H9 (cell line): ENCODE measurements around the gene MTMR4. TPM values are rescaled to one million over a fixed set of nuclear protein-coding genes. Genes with fewer than 3 reads are reported as not detected.

Source experiments
- DNase-seq: peaks from one replicate; pipeline ENCODE4 v3.0.0-alpha.2; 2017
- H2AFZ ChIP-seq: one replicate; pipeline ENCODE4 v1.6.1; 2013; ENCODE audit warnings: mild to moderate bottlenecking, low read length, control low read depth, moderate library complexity
- H2AK5ac ChIP-seq: 2 replicates; pipeline ENCODE4 v1.6.1; 2013; ENCODE audit warnings: low read length, control low read depth, mixed read lengths; ENCODE audit not compliant: insufficient read length
- H2BK120ac ChIP-seq: one replicate; pipeline ENCODE4 v1.6.1; 2013; ENCODE audit warnings: low read depth, mild to moderate bottlenecking, low read length, control low read depth, inconsistent platforms; ENCODE audit not compliant: poor library complexity, severe bottlenecking
- H2BK12ac ChIP-seq: 2 replicates; pipeline ENCODE4 v1.6.1; 2013; ENCODE audit warnings: low read length, control low read depth, mixed read lengths, low read depth; ENCODE audit not compliant: insufficient read length
- H2BK15ac ChIP-seq: 2 replicates; pipeline ENCODE4 v1.6.1; 2013; ENCODE audit warnings: low read depth, low read length, control low read depth
- H2BK20ac ChIP-seq: one replicate; pipeline ENCODE4 v1.6.1; 2013; ENCODE audit warnings: low read depth, mild to moderate bottlenecking, low read length, control low read depth, inconsistent platforms; ENCODE audit not compliant: poor library complexity, severe bottlenecking
- H2BK5ac ChIP-seq: 2 replicates; pipeline ENCODE4 v1.6.1; 2013; ENCODE audit warnings: low read length, control low read depth, mixed read lengths; ENCODE audit not compliant: insufficient read length
- H3K14ac ChIP-seq: 2 replicates; pipeline ENCODE4 v1.6.1; 2013; ENCODE audit warnings: low read length, control low read depth; ENCODE audit not compliant: insufficient read depth
- H3K18ac ChIP-seq: 2 replicates; pipeline ENCODE4 v1.6.1; 2013; ENCODE audit warnings: low read depth, mild to moderate bottlenecking, mixed read lengths, low read length, control low read depth; ENCODE audit not compliant: insufficient read length
- H3K23ac ChIP-seq: 2 replicates; pipeline ENCODE4 v1.6.1; 2013; ENCODE audit warnings: low read length, control low read depth, mixed read lengths, low read depth; ENCODE audit not compliant: insufficient read length
- H3K23me2 ChIP-seq: 2 replicates; pipeline ENCODE4 v1.6.1; 2013; ENCODE audit warnings: low read depth, mild to moderate bottlenecking, mixed read lengths, low read length, control low read depth; ENCODE audit not compliant: insufficient read length, poor library complexity, severe bottlenecking
- H3K27ac ChIP-seq: 2 replicates; pipeline ENCODE4 v1.5.1; 2013; ENCODE audit warnings: low read length, control low read depth, mixed read lengths, low read depth; ENCODE audit not compliant: insufficient read length
- H3K27me3 ChIP-seq: 2 replicates; pipeline ENCODE4 v1.6.1; 2013; ENCODE audit warnings: low read length, control low read depth, inconsistent platforms; ENCODE audit not compliant: insufficient read depth
- H3K4ac ChIP-seq: 2 replicates; pipeline ENCODE4 v1.6.1; 2013; ENCODE audit warnings: low read depth, mild to moderate bottlenecking, control low read depth, inconsistent platforms, low read length, moderate library complexity
- H3K4me1 ChIP-seq: 2 replicates; pipeline ENCODE4 v1.6.1; 2013; ENCODE audit warnings: low read length, control low read depth, inconsistent platforms; ENCODE audit not compliant: insufficient read depth
- H3K4me2 ChIP-seq: 2 replicates; pipeline ENCODE4 v1.6.1; 2013; ENCODE audit warnings: low read length, control low read depth, mixed read lengths; ENCODE audit not compliant: insufficient read length, insufficient read depth
- H3K56ac ChIP-seq: 2 replicates; pipeline ENCODE4 v1.6.1; 2013; ENCODE audit warnings: low read depth, mild to moderate bottlenecking, mixed read lengths, low read length, control low read depth; ENCODE audit not compliant: insufficient read length
- H3K79me1 ChIP-seq: 2 replicates; pipeline ENCODE4 v1.6.1; 2013; ENCODE audit warnings: low read depth, mild to moderate bottlenecking, moderate library complexity, low read length, control low read depth, inconsistent platforms; ENCODE audit not compliant: insufficient read depth, poor library complexity, severe bottlenecking
- H3K79me2 ChIP-seq: 2 replicates; pipeline ENCODE4 v1.6.1; 2013; ENCODE audit warnings: low read length, control low read depth, inconsistent platforms; ENCODE audit not compliant: insufficient read depth
- H3K9ac ChIP-seq: 2 replicates; pipeline ENCODE4 v1.6.1; 2013; ENCODE audit warnings: low read length, control low read depth, mixed read lengths; ENCODE audit not compliant: insufficient read length; ENCODE audit errors: extremely low read depth
- H3K9me3 ChIP-seq: one replicate; pipeline ENCODE4 v1.6.1; 2013; ENCODE audit warnings: low read depth, low read length, inconsistent platforms; ENCODE audit not compliant: control insufficient read depth
- H3T11ph ChIP-seq: one replicate; pipeline ENCODE4 v1.6.1; 2013; ENCODE audit warnings: mild to moderate bottlenecking, low read length, control low read depth, inconsistent platforms
- H4K20me1 ChIP-seq: one replicate; pipeline ENCODE4 v1.6.1; 2013; ENCODE audit not compliant: control insufficient read depth, insufficient read length, insufficient read depth
- H4K5ac ChIP-seq: 2 replicates; pipeline ENCODE4 v1.6.1; 2013; ENCODE audit warnings: low read depth, mild to moderate bottlenecking, mixed read lengths, low read length, control low read depth; ENCODE audit not compliant: insufficient read length
- H4K8ac ChIP-seq: replicated peaks from 2 replicates; pipeline ENCODE4 v1.6.1; 2013; ENCODE audit warnings: low read length, control low read depth, mixed read lengths, low read depth; ENCODE audit not compliant: insufficient read length
- H4K91ac ChIP-seq: 2 replicates; pipeline ENCODE4 v1.6.1; 2013; ENCODE audit warnings: low read depth, mild to moderate bottlenecking, moderate library complexity, mixed read lengths, low read length, control low read depth; ENCODE audit not compliant: insufficient read length
- H3K27ac Mint-ChIP-seq, 3 experiments: 2 replicates in 2 of 3; 3 replicates in 1 of 3; pipeline ENCODE4 v1.8.0; 2020 to 2021; ENCODE audit warnings: mixed read lengths in 3 of 3, mild to moderate bottlenecking in 1 of 3, moderate library complexity in 1 of 3
- H3K27me3 Mint-ChIP-seq: 2 replicates; pipeline ENCODE4 v1.8.0; 2021; ENCODE audit warnings: low read depth, mild to moderate bottlenecking, moderate library complexity, mixed read lengths
- H3K36me3 Mint-ChIP-seq, 3 experiments: 2 replicates in 2 of 3; 3 replicates in 1 of 3; pipeline ENCODE4 v1.8.0; 2020 to 2021; ENCODE audit warnings: low read depth in 3 of 3, mixed read lengths in 3 of 3; ENCODE audit not compliant: insufficient read depth in 1 of 3
- H3K4me1 Mint-ChIP-seq, 2 experiments: 2 replicates each; pipeline ENCODE4 v1.8.0; 2020; ENCODE audit warnings: mixed read lengths in 2 of 2
- H3K4me3 Mint-ChIP-seq, 2 experiments: 2 replicates in 1 of 2; 3 replicates in 1 of 2; pipeline ENCODE4 v1.8.0; 2020 to 2021; ENCODE audit warnings: mild to moderate bottlenecking in 2 of 2, mixed read lengths in 2 of 2, moderate library complexity in 1 of 2
- H3K9me3 Mint-ChIP-seq, 2 experiments: 2 replicates in 1 of 2; 3 replicates in 1 of 2; pipeline ENCODE4 v1.8.0; 2020; ENCODE audit warnings: mild to moderate bottlenecking in 2 of 2, mixed read lengths in 2 of 2, moderate library complexity in 1 of 2
- CTCF ChIP-seq: fragments of 200-600 bp; sonication (generic); conservative IDR thresholded peaks from 3 replicates; pipeline ENCODE4 v1.8.0; 2021; ENCODE audit warnings: antibody characterized with exemption, mild to moderate bottlenecking
- WGBS: extraction: QIAGEN DNeasy Blood & Tissue Kit; methylation state at CpG from one replicate; pipeline ENCODE4 v1.1.7; 2013; ENCODE audit warnings: missing lambda C conversion rate, low lambda C conversion rate, mixed read lengths; ENCODE audit not compliant: insufficient read length; ENCODE audit errors: extremely low coverage; 5-methylcytosine and 5-hydroxymethylcytosine counted together
- total RNA-seq: library from RNA; stranded (reverse); gene quantifications from 2 replicates; pipeline ENCODE4 v1.2.1, GENCODE V29; 2021

MTMR4 gene
- total RNA-seq, 1 experiment from 2014 or later: 31.2 TPM

GRCh38 chr17:58535431-58535830 lies 21.0 kb upstream of the MTMR4 start:
- Histone ChIP-seq H3K27ac (no peak overlapping the region), H3K14ac (no peak overlapping the region), H3K23me2 (peaks cover 5% of the 10 kb centered on the region), H2BK20ac (no peak overlapping the region), H4K91ac (no peak overlapping the region), H3K4me2 (no peak overlapping the region), H3K9me3 (no peaks in the 10 kb centered on the region), H3K4ac (no peak overlapping the region), H2BK120ac (no peak overlapping the region), H3K4me1 (0 out of 2 replicates have a peak, but pooled peaks cover 2% of the 10 kb centered on the region), H3K23ac (no peak overlapping the region), H2BK5ac (no peak overlapping the region), H2AK5ac (no peak overlapping the region), H4K20me1 (no peaks in the 10 kb centered on the region), H4K8ac (no peak overlapping the region), H3K79me1 (no peaks in the 10 kb centered on the region), H2BK12ac (no peak overlapping the region), H2BK15ac (no peak overlapping the region), H2AFZ (no peak overlapping the region), H4K5ac (no peak overlapping the region), H3K9ac (no peak overlapping the region), H3K18ac (no peak overlapping the region), H3K56ac (no peak overlapping the region), H3K79me2 (no peaks in the 10 kb centered on the region), H3K27me3 (no peaks in the 10 kb centered on the region), H3T11ph (no peak overlapping the region)
- Mint-ChIP-seq H3K9me3 (no peaks in the 10 kb centered on the region), H3K4me1 (peaks cover 22 to 31% of the 10 kb centered on the region in 2 experiments), H3K27me3 (peaks cover 43% of the 10 kb centered on the region), H3K36me3 (no peaks in the 10 kb centered on the region), H3K4me3 (no peak overlapping the region), H3K27ac (no peak overlapping the region)
- DNase-seq: no peak
- no peak for TF ChIP-seq CTCF
- WGBS: no CpG with 5 or more reads among the region's 2 CpGs
